Activated CD8-positive, alpha-beta memory T cell treated with anti-CD3 and anti-CD28 coated beads, Interleukin-2, amount 50 U/mL, for 1 hour (primary cell): ENCODE results near the gene LZTS3.
"Not testable (repeated sequence)": the region's sequence is repeated elsewhere in the genome, so short reads cannot be mapped to it uniquely, and the experiment has no call there.

Experiments used
- DNase-seq: peaks from one replicate; pipeline ENCODE4 v3.0.0-alpha.2; 2020; ENCODE audit errors: extremely low read depth

Gene LZTS3

DNA sequence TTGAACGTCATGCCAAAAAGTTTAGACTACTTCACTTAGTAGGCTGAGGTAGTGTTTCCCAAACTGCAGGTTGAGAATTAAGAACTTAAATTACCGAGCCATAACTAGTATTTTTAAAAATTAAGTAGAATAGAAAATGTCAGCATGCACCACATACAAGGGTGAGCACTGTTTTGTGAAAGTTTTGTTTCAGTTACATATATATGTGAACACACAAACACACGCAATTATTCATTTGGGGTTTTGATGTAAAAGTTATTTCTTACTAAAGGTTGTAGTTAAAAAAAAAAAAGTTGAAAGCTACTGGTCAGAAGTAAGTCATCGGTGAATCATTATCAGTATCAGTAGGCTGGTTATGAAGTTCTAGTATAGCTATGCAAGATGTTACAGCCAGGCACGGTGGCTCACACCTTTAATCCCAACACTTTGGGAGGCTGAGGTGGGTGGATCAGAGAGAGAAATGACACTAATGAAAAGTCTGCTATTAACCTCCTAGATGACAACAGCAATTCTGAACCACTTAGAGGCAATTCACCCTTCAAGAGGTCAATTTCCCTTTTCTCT, 37.8 kb downstream of the LZTS3 start:
- no peak for DNase-seq

DNA sequence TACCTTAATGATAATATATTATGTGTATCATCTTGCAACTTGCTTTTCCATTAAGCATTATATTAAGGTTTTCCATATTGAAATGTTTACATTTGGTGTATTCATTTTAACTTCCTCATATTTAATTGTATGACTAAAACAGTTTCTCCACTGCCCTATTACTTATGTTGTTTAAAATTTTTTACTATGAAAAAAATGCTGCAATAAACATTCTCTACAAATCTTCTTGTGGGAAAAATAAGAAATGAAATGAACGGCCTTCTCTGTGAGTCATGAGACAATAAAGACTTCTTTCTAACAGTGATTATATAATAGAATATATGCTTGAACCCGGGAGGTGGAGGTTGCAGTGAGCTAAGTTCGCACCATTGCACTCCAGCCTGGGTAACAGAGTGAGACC, 39.2 kb downstream of the LZTS3 start:
- no peak for DNase-seq

DNA sequence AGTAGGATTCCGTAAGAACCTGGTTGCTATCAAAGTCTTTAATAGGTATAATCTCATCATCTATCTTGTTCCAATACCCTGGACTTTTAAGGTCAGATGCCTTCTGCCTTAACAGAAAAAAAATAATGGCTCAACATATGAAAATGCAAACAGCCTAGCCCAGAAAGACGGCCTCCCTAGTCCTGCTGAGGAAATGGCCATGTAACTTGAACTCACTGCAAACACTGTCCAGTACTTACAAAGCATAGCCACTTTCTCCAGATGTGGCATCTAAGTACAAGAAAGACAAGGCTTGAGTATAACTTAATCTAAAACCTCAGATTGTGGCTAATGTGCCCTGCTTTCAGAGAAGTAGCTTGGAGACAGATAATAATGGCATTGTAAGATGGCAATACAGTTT, 40.2 kb downstream of the LZTS3 start:
- no peak for DNase-seq

GRCh38 chr20:3130051-3130600, 43.2 kb downstream of the LZTS3 start:
- DNase-seq, result no peak

DNA sequence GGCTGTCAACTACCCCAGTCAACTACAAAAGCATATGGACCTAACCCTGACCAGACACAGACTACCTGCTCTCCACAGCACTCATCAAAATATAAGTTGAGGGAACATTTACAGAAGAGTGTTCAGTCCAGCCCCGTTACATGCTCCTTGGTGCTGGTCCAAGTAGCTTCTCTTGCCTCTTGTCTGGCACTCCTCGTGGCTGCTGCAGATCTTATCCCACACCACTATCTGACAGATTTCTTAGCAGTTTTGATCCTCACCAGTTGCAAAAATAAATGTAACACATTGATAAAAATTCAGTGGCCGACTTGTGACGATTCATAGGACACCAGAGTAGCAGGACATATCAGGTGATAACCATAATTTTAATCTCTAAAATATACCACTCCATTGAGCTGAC, 44.3 kb downstream of the LZTS3 start:
- no peak for DNase-seq

DNA sequence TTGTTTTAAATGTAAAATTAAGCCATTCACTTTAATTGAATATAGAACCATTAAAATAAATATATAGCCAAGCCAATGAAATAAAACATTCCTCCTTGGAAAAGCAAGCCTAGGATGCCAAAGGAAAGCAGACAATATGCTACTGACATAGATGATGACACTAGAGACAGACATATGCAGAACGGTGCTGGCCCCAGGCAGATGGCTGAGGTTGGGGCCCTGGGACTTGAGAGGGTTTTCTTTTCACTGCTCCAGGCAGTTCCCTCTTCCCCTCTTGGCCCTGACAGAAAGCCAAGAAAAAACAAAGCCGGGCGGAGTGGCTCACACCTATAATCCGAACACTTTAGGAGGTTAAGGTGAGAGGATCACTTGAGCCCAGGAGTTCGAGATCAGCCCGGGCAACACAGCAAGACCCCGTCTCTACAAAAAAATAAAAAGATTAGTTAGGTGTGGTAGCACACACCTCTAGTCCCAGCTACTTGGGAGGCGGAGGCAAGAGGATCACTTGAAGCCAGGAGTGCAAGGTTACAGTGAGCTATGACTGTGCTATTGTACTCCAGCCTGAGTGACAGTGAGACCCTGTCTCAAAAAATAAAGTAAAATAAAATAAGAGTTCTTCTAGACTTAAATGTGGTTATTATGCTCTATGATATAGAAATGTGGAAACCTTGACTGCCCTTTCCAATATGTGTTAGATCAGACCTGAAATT, 44.9 kb downstream of the LZTS3 start:
- no peak for DNase-seq

GRCh38 chr20:3126527-3126859, 46.9 kb downstream of the LZTS3 start:
- no peak for DNase-seq

- not testable (repeated sequence) for DNase-seq
These were observed 47.4 kb downstream of the LZTS3 start for GRCh38 chr20:3125776-3126526.

- not testable (repeated sequence) for DNase-seq
These were observed 48.4 kb downstream of the LZTS3 start for GRCh38 chr20:3124773-3125560.

GRCh38 chr20:3124163-3124562, 49.2 kb downstream of the LZTS3 start:
- DNase-seq, result not testable (repeated sequence)

GRCh38 chr20:3123542-3123941, 49.8 kb downstream of the LZTS3 start:
- DNase-seq, result no peak

- no peak for DNase-seq
These were observed 51.3 kb downstream of the LZTS3 start for GRCh38 chr20:3121955-3122610.

DNA sequence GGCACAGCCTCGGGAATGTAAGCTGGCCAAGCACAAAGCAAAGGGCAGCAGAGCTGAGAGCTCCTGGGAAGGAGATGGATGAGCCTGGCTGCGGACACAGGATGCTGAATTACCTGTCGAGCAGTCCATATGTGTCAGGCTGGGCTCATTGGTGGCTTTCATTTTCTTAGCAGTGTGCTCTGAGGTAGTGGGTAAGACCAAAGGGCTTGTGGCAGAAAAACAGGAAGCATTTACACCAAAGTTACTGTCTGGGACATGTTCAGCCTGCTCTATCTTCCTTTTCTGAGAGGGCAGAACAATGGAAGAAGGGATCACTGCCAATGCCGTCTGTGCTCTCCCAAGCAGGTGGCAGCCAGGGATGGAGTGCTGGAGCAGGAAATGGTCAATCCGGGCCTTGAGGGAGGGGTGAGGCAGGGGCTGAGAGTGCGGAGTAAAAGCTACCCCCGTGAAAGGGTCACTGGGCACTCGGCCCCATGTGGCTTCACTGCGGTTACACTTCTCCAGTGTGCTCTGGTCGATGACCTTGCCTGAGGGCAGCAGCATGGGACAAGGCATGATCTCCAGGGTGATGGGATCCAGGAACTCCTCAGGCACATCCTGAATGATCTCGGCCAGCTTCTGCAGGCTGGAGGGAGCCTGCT, 52.0 kb downstream of the LZTS3 start:
- no peak for DNase-seq

DNA sequence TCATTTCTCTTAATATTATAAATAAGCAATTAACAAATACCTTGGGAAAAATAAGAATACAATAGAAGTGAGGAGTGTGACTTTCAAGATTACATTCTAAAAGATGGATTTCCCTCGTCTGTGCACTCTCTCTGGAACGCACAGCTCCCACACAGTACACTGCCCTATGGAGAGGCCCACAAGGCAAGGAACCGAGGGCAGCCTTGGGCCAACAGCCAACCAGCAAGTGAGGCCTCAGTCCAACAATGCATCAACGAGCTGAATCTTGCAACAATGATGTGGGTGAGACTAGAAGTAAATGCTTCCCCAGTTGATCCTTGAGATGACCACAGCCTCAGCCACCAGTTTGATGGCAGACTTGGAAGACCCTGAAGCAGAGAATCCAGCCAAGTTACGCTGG, 54.3 kb downstream of the LZTS3 start:
- DNase-seq, result no peak

- DNase-seq, result not testable (repeated sequence)
These were observed 55.4 kb downstream of the LZTS3 start for GRCh38 chr20:3117839-3118379.

DNA sequence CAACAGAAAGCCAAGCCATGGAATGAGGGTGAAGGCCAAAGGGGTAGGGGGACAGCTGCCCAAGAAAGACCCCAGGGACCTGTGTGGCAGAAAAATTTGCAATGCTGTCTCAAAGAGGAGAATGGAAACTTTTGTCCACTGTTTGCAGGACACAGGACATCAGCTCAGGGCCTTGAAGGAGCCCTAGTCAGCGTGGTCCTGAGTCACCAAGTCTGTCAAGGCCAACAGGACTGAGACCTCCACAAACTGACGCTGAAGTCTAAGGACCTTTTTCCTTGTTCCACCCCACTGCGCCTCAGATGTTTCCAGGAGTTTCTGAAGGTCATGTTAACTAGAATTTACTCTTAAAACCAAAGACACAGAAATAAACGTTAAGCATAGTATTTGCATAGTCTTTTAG, 57.0 kb downstream of the LZTS3 start:
- DNase-seq, result no peak

- no peak for DNase-seq
These were observed 57.9 kb downstream of the LZTS3 start for GRCh38 chr20:3115190-3116107.
